Endodermal cell (in vitro differentiated cells): Measurements from ENCODE around the gene CAT. TPM values are rescaled to one million over a fixed set of nuclear protein-coding genes. Genes with fewer than 3 reads are reported as not detected.

Source experiments
- DNase-seq: peaks from one replicate; pipeline ENCODE4 v3.0.0-alpha.2; 2017
- H3K27ac ChIP-seq: 2 replicates; pipeline ENCODE4 v1.5.1; 2013; ENCODE audit warnings: mild to moderate bottlenecking, low read depth, low read length, moderate library complexity
- H3K27me3 ChIP-seq: 2 replicates; pipeline ENCODE4 v1.6.1; 2013; ENCODE audit warnings: mild to moderate bottlenecking, low read length, moderate library complexity; ENCODE audit not compliant: insufficient read depth, control insufficient read depth, poor library complexity, severe bottlenecking
- H3K36me3 ChIP-seq: 2 replicates; pipeline ENCODE4 v1.7.0; 2013; ENCODE audit warnings: mild to moderate bottlenecking, low read length, moderate library complexity; ENCODE audit not compliant: control insufficient read depth, insufficient read depth
- H3K4me1 ChIP-seq: one replicate; pipeline ENCODE4 v1.7.0; 2013; ENCODE audit warnings: low read length; ENCODE audit not compliant: control insufficient read depth, insufficient read depth
- H3K4me3 ChIP-seq: 2 replicates; pipeline ENCODE4 v1.5.1; 2013; ENCODE audit warnings: mild to moderate bottlenecking, low read length, moderate library complexity
- H3K9ac ChIP-seq: 2 replicates; pipeline ENCODE4 v1.6.1; 2013; ENCODE audit warnings: mild to moderate bottlenecking, low read length, moderate library complexity; ENCODE audit not compliant: poor library complexity, severe bottlenecking; ENCODE audit errors: extremely low read depth
- H3K9me3 ChIP-seq: 2 replicates; pipeline ENCODE4 v1.6.1; 2013; ENCODE audit warnings: mild to moderate bottlenecking, low read length, moderate library complexity; ENCODE audit not compliant: control insufficient read depth
- H3K27ac Mint-ChIP-seq: 2 replicates; pipeline ENCODE4 v1.8.0; 2020; ENCODE audit warnings: mixed read lengths
- H3K27me3 Mint-ChIP-seq: 2 replicates; pipeline ENCODE4 v1.8.0; 2021; ENCODE audit warnings: mild to moderate bottlenecking, mixed read lengths; ENCODE audit not compliant: insufficient read depth
- H3K36me3 Mint-ChIP-seq: 2 replicates; pipeline ENCODE4 v1.8.0; 2020; ENCODE audit warnings: low read depth, mixed read lengths
- H3K4me1 Mint-ChIP-seq: 2 replicates; pipeline ENCODE4 v1.8.0; 2020; ENCODE audit warnings: mixed read lengths
- H3K4me3 Mint-ChIP-seq: 2 replicates; pipeline ENCODE4 v1.8.0; 2020; ENCODE audit warnings: mild to moderate bottlenecking, moderate library complexity, mixed read lengths
- H3K9me3 Mint-ChIP-seq: 2 replicates; pipeline ENCODE4 v1.8.0; 2020; ENCODE audit warnings: mild to moderate bottlenecking, mixed read lengths
- CTCF ChIP-seq: fragments of 200-600 bp; sonication (generic); conservative IDR thresholded peaks from 2 replicates; pipeline ENCODE4 v1.5.0; 2021; ENCODE audit warnings: antibody characterized with exemption, mild to moderate bottlenecking
- WGBS, 2 experiments: methylation state at CpG; one replicate each; pipeline versions ENCODE4 v1.1.5 to v1.1.7; 2013; ENCODE audit warnings: missing lambda C conversion rate in 2 of 2, mixed read lengths in 1 of 2; ENCODE audit not compliant: insufficient coverage in 1 of 2, insufficient read length in 1 of 2; 5-methylcytosine and 5-hydroxymethylcytosine counted together
- total RNA-seq, 2 donors: library from RNA; stranded (reverse); fragmentation: NEBNext Ultra II Directional in 1 of 2; extraction: Animal tissue kit (Norgen Biotek cat#: 25700) in 1 of 2; gene quantifications; 2 replicates in 1 of 2; 3 replicates in 1 of 2; pipeline ENCODE4 v1.2.1, GENCODE V29; 2021

Gene CAT
- total RNA-seq, 2 donors from 2014 or later, result 18.9 to 23.4 TPM

- no peak overlapping the region for H3K9ac ChIP-seq
- H3K4me3 Mint-ChIP-seq, result no peak overlapping the region
- no peak for DNase-seq
- TF ChIP-seq CTCF, result no peak
- no peak overlapping the region for H3K27ac Mint-ChIP-seq
- H3K27ac ChIP-seq, result no peak overlapping the region
- H3K27me3 ChIP-seq, result no peaks in the 10 kb centered on the region
- no peak overlapping the region for H3K4me3 ChIP-seq
- peaks cover 20% of the 10 kb centered on the region for H3K9me3 Mint-ChIP-seq
- H3K27me3 Mint-ChIP-seq, result peaks cover 4% of the 10 kb centered on the region
- no peaks in the 10 kb centered on the region for H3K36me3 ChIP-seq
- H3K4me1 Mint-ChIP-seq, result no peaks in the 10 kb centered on the region
- H3K4me1 ChIP-seq, result no peaks in the 10 kb centered on the region
- H3K9me3 ChIP-seq, result peaks cover 14% of the 10 kb centered on the region
- WGBS, 2 experiments, result 80% methylated on average over 3 of the region's 3 CpGs; no CpG with 5 or more reads in 1 of the 2 experiments
- H3K36me3 Mint-ChIP-seq, result no peaks in the 10 kb centered on the region
Measured at GRCh38 chr11:34411111-34411510, 27.6 kb upstream of the CAT start.

GRCh38 chr11:34411791-34412190 is 26.9 kb upstream of the CAT start:
- no peaks in the 10 kb centered on the region for H3K36me3 ChIP-seq
- H3K4me3 ChIP-seq, result no peak overlapping the region
- H3K9me3 Mint-ChIP-seq, result peaks cover 20% of the 10 kb centered on the region
- H3K27ac ChIP-seq, result no peak overlapping the region
- peaks cover 14% of the 10 kb centered on the region for H3K9me3 ChIP-seq
- H3K27me3 Mint-ChIP-seq, result peaks cover 1% of the 10 kb centered on the region
- no peaks in the 10 kb centered on the region for H3K4me1 ChIP-seq
- H3K27me3 ChIP-seq, result no peaks in the 10 kb centered on the region
- WGBS, 2 experiments, result 88 to 100% methylated on average over 1 to 2 of the region's 2 CpGs
- H3K4me3 Mint-ChIP-seq, result no peak overlapping the region
- no peaks in the 10 kb centered on the region for H3K4me1 Mint-ChIP-seq
- H3K36me3 Mint-ChIP-seq, result no peaks in the 10 kb centered on the region
- DNase-seq, result no peak
- H3K27ac Mint-ChIP-seq, result no peak overlapping the region
- TF ChIP-seq CTCF, result no peak
- H3K9ac ChIP-seq, result no peak overlapping the region

- no peak for TF ChIP-seq CTCF
- Histone ChIP-seq H3K9me3 (peaks cover 14% of the 10 kb centered on the region), H3K27ac (no peak overlapping the region), H3K9ac (no peak overlapping the region), H3K36me3 (no peaks in the 10 kb centered on the region), H3K4me1 (no peaks in the 10 kb centered on the region), H3K4me3 (no peak overlapping the region), H3K27me3 (no peaks in the 10 kb centered on the region)
- Mint-ChIP-seq H3K4me1 (no peaks in the 10 kb centered on the region), H3K27me3 (no peaks in the 10 kb centered on the region), H3K9me3 (peaks cover 20% of the 10 kb centered on the region), H3K36me3 (no peaks in the 10 kb centered on the region), H3K27ac (no peak overlapping the region), H3K4me3 (no peak overlapping the region)
- WGBS, 2 experiments, result 82 to 89% methylated on average over 1 of the region's 1 CpG
- DNase-seq, result no peak
Measured at GRCh38 chr11:34413263-34413662, 25.5 kb upstream of the CAT start.
